ENCODE measurements around the gene HOXA5. TPM values are rescaled to one million over a fixed set of nuclear protein-coding genes. Genes with fewer than 3 reads are reported as not detected.

The HOXA5 gene
- total and polyA plus RNA-seq, 10 of the 15 experiments (the other 5 are each of a cell fraction or from before 2014, with no cell fraction given), result 0.05 to 0.13 TPM; not detected in 8

DNA sequence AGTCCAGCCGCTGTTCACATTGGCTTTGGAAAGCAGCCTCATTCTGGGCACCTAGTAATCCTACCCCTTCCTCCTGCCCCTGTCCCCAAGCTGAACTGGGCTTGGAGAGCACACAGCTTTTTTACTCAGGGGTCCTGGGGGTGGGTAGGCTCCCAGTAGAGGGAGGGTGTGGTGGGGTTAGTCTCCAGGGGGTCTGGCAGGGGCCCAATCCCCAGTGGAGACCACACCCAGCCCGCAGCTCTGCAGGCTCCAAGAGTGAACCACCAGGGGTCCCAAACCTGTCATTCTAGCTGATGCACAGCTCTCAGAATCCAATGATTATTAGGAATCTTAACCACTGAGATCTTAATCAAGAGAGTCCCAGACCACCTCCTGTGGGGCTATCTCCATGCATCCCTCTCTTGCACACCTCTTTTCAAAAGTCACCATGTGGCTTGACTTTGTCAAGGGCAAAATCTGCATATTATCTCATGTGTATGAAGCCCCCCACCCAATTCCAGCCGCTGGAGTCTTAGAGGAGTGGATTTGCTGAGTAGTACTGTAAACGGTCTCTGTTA is 38.9 kb upstream of the HOXA5 start (continued):
- TF ChIP-seq CREB1 (IDR thresholded peaks at IDR 0.05; ENCODE audit: low read depth), result no peak
- TF ChIP-seq, protein P1, sequence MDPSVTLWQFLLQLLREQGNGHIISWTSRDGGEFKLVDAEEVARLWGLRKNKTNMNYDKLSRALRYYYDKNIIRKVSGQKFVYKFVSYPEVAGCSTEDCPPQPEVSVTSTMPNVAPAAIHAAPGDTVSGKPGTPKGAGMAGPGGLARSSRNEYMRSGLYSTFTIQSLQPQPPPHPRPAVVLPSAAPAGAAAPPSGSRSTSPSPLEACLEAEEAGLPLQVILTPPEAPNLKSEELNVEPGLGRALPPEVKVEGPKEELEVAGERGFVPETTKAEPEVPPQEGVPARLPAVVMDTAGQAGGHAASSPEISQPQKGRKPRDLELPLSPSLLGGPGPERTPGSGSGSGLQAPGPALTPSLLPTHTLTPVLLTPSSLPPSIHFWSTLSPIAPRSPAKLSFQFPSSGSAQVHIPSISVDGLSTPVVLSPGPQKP (IDR thresholded peaks at IDR 0.05; ENCODE audit: low read depth, low read length), result no peak
- TF ChIP-seq RAD21 (IDR thresholded peaks at IDR 0.05; ENCODE audit: insufficient read depth, low read depth, low read length), result no peak
- no peak for TF ChIP-seq MTA2 (IDR thresholded peaks at IDR 0.05; ENCODE audit: low read depth)
- TF ChIP-seq IRF4 (IDR thresholded peaks at IDR 0.05; ENCODE audit: low read depth, low read length), result no peak
- TF ChIP-seq, protein P2, sequence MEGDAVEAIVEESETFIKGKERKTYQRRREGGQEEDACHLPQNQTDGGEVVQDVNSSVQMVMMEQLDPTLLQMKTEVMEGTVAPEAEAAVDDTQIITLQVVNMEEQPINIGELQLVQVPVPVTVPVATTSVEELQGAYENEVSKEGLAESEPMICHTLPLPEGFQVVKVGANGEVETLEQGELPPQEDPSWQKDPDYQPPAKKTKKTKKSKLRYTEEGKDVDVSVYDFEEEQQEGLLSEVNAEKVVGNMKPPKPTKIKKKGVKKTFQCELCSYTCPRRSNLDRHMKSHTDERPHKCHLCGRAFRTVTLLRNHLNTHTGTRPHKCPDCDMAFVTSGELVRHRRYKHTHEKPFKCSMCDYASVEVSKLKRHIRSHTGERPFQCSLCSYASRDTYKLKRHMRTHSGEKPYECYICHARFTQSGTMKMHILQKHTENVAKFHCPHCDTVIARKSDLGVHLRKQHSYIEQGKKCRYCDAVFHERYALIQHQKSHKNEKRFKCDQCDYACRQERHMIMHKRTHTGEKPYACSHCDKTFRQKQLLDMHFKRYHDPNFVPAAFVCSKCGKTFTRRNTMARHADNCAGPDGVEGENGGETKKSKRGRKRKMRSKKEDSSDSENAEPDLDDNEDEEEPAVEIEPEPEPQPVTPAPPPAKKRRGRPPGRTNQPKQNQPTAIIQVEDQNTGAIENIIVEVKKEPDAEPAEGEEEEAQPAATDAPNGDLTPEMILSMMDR (IDR thresholded peaks at IDR 0.05 in 2 of 3, conservative IDR thresholded peaks at IDR 0.05 in 1 of 3; ENCODE audit: control insufficient read depth in 2 of 3, extremely low read depth in 1 of 3, insufficient read depth in 1 of 3, low read depth in 3 of 3, low read length in 3 of 3), result no peak

DNA sequence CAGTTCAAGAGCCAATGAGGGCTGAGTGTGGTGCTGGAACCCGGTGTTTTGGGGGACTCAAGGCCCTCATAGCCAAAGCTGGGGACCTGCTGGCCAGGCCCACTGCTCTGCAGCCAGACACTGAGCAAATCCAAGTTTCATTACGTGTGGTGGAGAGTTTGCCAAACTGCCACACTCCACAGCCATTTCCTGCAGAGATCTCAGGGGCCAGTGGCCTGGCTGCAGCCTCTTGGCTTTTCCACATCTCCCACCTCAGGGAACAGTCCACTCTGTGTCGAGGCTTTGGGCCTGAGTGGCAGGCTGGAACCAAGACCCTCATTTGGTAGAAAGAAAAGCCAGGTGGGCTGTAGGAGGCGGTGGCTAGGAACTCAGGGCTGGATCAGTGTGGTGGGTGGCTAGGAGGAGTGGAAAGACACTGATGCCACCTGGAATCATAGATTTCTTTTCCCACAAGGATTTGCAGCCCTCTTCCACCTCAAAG is 38.4 kb upstream of the HOXA5 start:
- H3K27ac ChIP-seq (ENCODE audit: control insufficient read depth, insufficient read depth), result no peak overlapping the region
- H2AFZ ChIP-seq (ENCODE audit: control insufficient read depth, low read depth, low read length), result no peak overlapping the region
- ChIA-PET RAD21 (ENCODE audit: unreplicated experiment) (no interaction called here), SMC1A (ENCODE audit: uncharacterized antibody, unreplicated experiment) (no interaction called here), POLR2A (no interaction called here), CTCF (interaction anchor here (1.1 kb wide), 1 partner anchor 16 kb away, joined by 4 read pairs; no protein-coding TSS in a partner anchor)
- WGBS (ENCODE audit: insufficient coverage, insufficient replicate concordance, low lambda C conversion rate, missing lambda C conversion rate), result 2% methylated on average over 4 of the region's 4 CpGs
- ATAC-seq (no peak), FAIRE-seq (no peak), DNase-seq (ENCODE audit: low read depth, low spot score) (no peak)
- intact Hi-C loops (cut with micrococcal nuclease; ENCODE audit: unreplicated experiment), result no loop called here
- H3K79me2 ChIP-seq (ENCODE audit: control insufficient read depth, insufficient read depth, low read length), result no peaks in the 10 kb centered on the region
- H3K36me3 ChIP-seq (ENCODE audit: control insufficient read depth in 2 of 2, insufficient read depth in 2 of 2, low read length in 1 of 2), result no peaks in the 10 kb centered on the region
- no peak overlapping the region for H3K4me2 ChIP-seq (ENCODE audit: control insufficient read depth, insufficient read depth)
- H3K9ac ChIP-seq (ENCODE audit: control insufficient read depth, insufficient read depth, low read length), result no peak overlapping the region
- no peaks in the 10 kb centered on the region for H3K4me1 ChIP-seq (ENCODE audit: control insufficient read depth, insufficient read depth, low read length)
- no peaks in the 10 kb centered on the region; the same call in 2 of the 3 replicates for H3K9me3 ChIP-seq (replicated peaks; ENCODE audit: control insufficient read depth, insufficient read depth, low read length)
- peaks cover 21 to 38% of the 10 kb centered on the region in 2 experiments for H3K27me3 ChIP-seq (replicated peaks in 1 of 2; ENCODE audit: control insufficient read depth in 2 of 2, insufficient read depth in 2 of 2, low read length in 1 of 2)
- no TSS peak for BruUV-seq (replicated peaks)
- in situ Hi-C loops (cut with MboI), result no loop called here
- no peaks in the 10 kb centered on the region for H4K20me1 ChIP-seq (ENCODE audit: control insufficient read depth, insufficient read depth)
- H3K4me3 ChIP-seq, result no peak overlapping the region
- TF ChIP-seq, protein P3, sequence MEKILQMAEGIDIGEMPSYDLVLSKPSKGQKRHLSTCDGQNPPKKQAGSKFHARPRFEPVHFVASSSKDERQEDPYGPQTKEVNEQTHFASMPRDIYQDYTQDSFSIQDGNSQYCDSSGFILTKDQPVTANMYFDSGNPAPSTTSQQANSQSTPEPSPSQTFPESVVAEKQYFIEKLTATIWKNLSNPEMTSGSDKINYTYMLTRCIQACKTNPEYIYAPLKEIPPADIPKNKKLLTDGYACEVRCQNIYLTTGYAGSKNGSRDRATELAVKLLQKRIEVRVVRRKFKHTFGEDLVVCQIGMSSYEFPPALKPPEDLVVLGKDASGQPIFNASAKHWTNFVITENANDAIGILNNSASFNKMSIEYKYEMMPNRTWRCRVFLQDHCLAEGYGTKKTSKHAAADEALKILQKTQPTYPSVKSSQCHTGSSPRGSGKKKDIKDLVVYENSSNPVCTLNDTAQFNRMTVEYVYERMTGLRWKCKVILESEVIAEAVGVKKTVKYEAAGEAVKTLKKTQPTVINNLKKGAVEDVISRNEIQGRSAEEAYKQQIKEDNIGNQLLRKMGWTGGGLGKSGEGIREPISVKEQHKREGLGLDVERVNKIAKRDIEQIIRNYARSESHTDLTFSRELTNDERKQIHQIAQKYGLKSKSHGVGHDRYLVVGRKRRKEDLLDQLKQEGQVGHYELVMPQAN (conservative IDR thresholded peaks at IDR 0.05), result no peak
- TF ChIP-seq, protein P4, sequence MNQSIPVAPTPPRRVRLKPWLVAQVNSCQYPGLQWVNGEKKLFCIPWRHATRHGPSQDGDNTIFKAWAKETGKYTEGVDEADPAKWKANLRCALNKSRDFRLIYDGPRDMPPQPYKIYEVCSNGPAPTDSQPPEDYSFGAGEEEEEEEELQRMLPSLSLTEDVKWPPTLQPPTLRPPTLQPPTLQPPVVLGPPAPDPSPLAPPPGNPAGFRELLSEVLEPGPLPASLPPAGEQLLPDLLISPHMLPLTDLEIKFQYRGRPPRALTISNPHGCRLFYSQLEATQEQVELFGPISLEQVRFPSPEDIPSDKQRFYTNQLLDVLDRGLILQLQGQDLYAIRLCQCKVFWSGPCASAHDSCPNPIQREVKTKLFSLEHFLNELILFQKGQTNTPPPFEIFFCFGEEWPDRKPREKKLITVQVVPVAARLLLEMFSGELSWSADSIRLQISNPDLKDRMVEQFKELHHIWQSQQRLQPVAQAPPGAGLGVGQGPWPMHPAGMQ (IDR thresholded peaks at IDR 0.05; ENCODE audit: borderline replicate concordance), result no peak
- TF ChIP-seq, protein P5, sequence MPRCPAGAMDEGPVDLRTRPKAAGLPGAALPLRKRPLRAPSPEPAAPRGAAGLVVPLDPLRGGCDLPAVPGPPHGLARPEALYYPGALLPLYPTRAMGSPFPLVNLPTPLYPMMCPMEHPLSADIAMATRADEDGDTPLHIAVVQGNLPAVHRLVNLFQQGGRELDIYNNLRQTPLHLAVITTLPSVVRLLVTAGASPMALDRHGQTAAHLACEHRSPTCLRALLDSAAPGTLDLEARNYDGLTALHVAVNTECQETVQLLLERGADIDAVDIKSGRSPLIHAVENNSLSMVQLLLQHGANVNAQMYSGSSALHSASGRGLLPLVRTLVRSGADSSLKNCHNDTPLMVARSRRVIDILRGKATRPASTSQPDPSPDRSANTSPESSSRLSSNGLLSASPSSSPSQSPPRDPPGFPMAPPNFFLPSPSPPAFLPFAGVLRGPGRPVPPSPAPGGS (IDR thresholded peaks at IDR 0.05; ENCODE audit: borderline replicate concordance, insufficient read depth, low read depth, low read length, poor library complexity, severe bottlenecking), result no peak
- TF ChIP-seq MYC (IDR thresholded peaks at IDR 0.05; ENCODE audit: insufficient read depth, insufficient read length, insufficient replicate concordance, low read length, severe bottlenecking) (no peak), EP300 (IDR thresholded peaks at IDR 0.05; ENCODE audit: borderline replicate concordance in 1 of 2, control insufficient read depth in 1 of 2, low read depth in 2 of 2, low read length in 2 of 2) (no peak)
